Fibroblast of skin of right biceps (primary cell): ENCODE data around the gene SOWAHC.
A peak's percentile ranks its signal among the peaks of the same experiment; 100 is the strongest.

Source experiments
- DNase-seq: peaks from one replicate; pipeline ENCODE4 v3.0.0-alpha.2; 2013

Gene SOWAHC

GRCh38 chr2:109648041-109648527, 33.9 kb downstream of the SOWAHC start:
- peak; percentile 39 for DNase-seq

- DNase-seq = no peak
These were observed 35.9 kb downstream of the SOWAHC start for GRCh38 chr2:109649736-109650695.

GRCh38 chr2:109654326-109655050, 40.3 kb downstream of the SOWAHC start:
- no peak for DNase-seq

DNA sequence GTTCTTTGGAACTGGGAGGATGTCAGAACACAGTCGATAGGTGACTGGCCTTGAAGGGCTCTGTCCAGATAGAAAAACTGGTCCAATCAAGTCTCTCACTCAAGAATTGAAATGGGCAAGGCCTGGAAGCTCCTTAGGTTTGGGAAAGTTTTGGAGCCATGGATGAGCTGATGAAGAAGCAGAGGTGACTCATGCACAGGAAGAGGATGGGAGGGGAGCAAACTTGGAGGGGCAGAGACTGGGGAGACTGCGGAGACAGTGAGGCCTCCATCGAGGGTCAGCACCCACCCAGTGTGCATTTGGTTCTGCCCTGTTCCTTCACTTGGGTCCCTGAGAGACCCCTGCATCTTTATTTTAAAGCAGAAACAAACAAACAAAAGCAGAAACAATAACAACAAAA, 41.1 kb downstream of the SOWAHC start:
- no peak for DNase-seq

GRCh38 chr2:109659396-109660045, 45.4 kb downstream of the SOWAHC start:
- no peak for DNase-seq

GRCh38 chr2:109660046-109660860, 46.1 kb downstream of the SOWAHC start:
- no peak for DNase-seq

- DNase-seq = no peak
These were observed 48.7 kb downstream of the SOWAHC start for GRCh38 chr2:109662889-109663288.

DNA sequence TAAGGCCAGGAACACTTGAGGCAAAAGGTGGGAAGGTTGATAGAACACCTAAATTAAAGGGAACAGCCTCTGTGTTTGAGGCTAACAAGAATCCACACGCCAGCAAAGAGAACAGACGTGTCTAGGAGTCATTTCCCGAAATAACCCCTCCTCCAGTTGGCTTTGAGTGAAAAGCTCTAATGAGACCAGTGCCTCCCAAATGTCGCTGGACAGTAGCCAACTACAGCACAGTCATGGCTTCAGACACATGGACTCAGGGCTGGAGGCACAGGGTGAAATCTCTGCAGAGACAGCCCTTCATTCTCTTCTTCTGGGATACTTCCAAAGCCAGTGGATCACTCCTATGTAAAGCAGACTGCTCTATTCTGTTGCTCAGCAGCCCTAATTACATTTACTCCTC, 49.6 kb downstream of the SOWAHC start:
- DNase-seq = peak; percentile 89

- no peak for DNase-seq
These were observed 52.3 kb downstream of the SOWAHC start for GRCh38 chr2:109666466-109666865.
